WERI-Rb-1 (cell line): ENCODE measurements around the gene B3GALT5.

Experiments
- DNase-seq: peaks from one replicate; pipeline ENCODE4 v3.0.0-alpha.2; 2020
- H3K27ac ChIP-seq: fragments of 250-450 bp; sonication (Bioruptor Pico); 2 replicates; pipeline ENCODE4 v1.5.1; 2020; ENCODE audit warnings: mild to moderate bottlenecking, moderate library complexity
- H3K27me3 ChIP-seq: fragments of 250-450 bp; sonication (Bioruptor Pico); 2 replicates; pipeline ENCODE4 v1.5.1; 2021; ENCODE audit warnings: mild to moderate bottlenecking, low read depth, moderate library complexity; ENCODE audit not compliant: insufficient read depth, severe bottlenecking
- H3K36me3 ChIP-seq: fragments of 250-450 bp; sonication (Bioruptor Pico); 2 replicates; pipeline ENCODE4 v1.5.1; 2020; ENCODE audit warnings: mild to moderate bottlenecking, moderate library complexity
- H3K4me3 ChIP-seq: 2 replicates; pipeline ENCODE4 v1.5.1; 2011; ENCODE audit warnings: low read depth, mild to moderate bottlenecking, control low read depth, low read length
- H3K9me3 ChIP-seq: fragments of 250-450 bp; sonication (Bioruptor Pico); 2 replicates; pipeline ENCODE4 v1.5.1; 2021; ENCODE audit warnings: mild to moderate bottlenecking, moderate library complexity; ENCODE audit not compliant: severe bottlenecking
- CTCF ChIP-seq: IDR thresholded peaks from 2 replicates; pipeline ENCODE4 v1.5.1; 2011; ENCODE audit warnings: low read depth, mild to moderate bottlenecking, control low read depth, inconsistent platforms, low read length

B3GALT5 gene

GRCh38 chr21:39599191-39599970 is 13.4 kb upstream of the B3GALT5 start:
- Histone ChIP-seq H3K27me3 (no peaks in the 10 kb centered on the region), H3K36me3 (no peaks in the 10 kb centered on the region), H3K4me3 (no peak overlapping the region), H3K27ac (no peak overlapping the region), H3K9me3 (no peaks in the 10 kb centered on the region)
- DNase-seq: no peak
- TF ChIP-seq CTCF: no peak

DNA sequence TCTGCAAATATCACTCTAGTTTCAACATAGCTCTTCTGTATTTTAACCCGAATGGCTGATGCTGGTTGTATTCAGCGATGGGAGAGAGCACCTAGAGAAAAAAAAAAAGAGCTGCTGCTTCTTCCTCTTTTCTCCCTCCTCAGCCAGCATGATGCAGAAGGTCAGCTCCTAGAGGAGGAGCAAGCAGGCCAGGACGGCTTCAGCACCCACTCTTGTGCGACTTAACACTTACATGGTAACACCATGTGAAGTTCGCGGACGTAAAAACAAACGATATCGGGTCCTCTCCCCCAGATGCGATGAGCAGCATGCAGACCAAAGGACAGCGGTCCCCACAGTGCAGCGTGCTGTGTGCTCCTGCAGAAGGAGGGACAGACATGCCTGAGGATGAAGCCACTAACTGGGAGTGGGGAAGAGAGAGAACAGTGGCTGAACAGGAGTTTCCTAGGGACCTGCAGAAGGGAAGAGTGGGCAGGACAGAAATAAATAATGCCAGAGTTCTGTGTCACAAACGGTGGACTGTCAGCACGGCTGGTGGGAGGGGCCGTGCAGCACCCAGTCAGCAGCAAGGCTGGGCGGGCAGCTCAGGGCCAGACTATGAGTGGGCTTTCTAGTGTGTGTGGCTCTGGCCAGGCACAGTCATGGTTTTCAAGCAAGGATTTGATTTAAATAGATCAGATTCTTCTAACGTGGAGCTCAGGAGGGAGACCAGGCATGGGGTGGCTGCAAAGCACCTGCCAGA is 11.4 kb upstream of the B3GALT5 start:
- no peak overlapping the region for H3K4me3 ChIP-seq
- DNase-seq: no peak
- no peak overlapping the region for H3K27ac ChIP-seq
- H3K36me3 ChIP-seq: no peaks in the 10 kb centered on the region
- H3K27me3 ChIP-seq: no peaks in the 10 kb centered on the region
- TF ChIP-seq CTCF: no peak
- no peaks in the 10 kb centered on the region for H3K9me3 ChIP-seq

GRCh38 chr21:39602076-39602689 is 10.6 kb upstream of the B3GALT5 start:
- Histone ChIP-seq H3K27ac (no peak overlapping the region), H3K4me3 (no peak overlapping the region), H3K36me3 (no peaks in the 10 kb centered on the region), H3K9me3 (no peaks in the 10 kb centered on the region), H3K27me3 (no peaks in the 10 kb centered on the region)
- DNase-seq: no peak
- TF ChIP-seq CTCF: no peak

GRCh38 chr21:39602793-39603192 is 9.9 kb upstream of the B3GALT5 start:
- H3K27ac ChIP-seq: no peak overlapping the region
- no peak for TF ChIP-seq CTCF
- DNase-seq: no peak
- H3K4me3 ChIP-seq: no peak overlapping the region
- H3K36me3 ChIP-seq: no peaks in the 10 kb centered on the region
- no peaks in the 10 kb centered on the region for H3K9me3 ChIP-seq
- no peaks in the 10 kb centered on the region for H3K27me3 ChIP-seq

GRCh38 chr21:39604951-39605350 is 7.8 kb upstream of the B3GALT5 start:
- H3K36me3 ChIP-seq: no peaks in the 10 kb centered on the region
- H3K4me3 ChIP-seq: no peak overlapping the region
- DNase-seq: no peak
- no peaks in the 10 kb centered on the region for H3K9me3 ChIP-seq
- no peaks in the 10 kb centered on the region for H3K27me3 ChIP-seq
- no peak overlapping the region for H3K27ac ChIP-seq
- no peak for TF ChIP-seq CTCF
